Urinary bladder (tissue), 4 donors: ENCODE results near the gene PLXNA1. TPM values are rescaled to one million over a fixed set of nuclear protein-coding genes. Genes with fewer than 3 reads are reported as not detected.

ENCODE experiments used
- DNase-seq: peaks from one replicate; pipeline ENCODE4 v3.0.0-alpha.2; 2015; ENCODE audit errors: extremely low spot score
- H3K27ac ChIP-seq: one replicate; pipeline ENCODE4 v1.5.1; 2013; ENCODE audit warnings: low read depth, mild to moderate bottlenecking, moderate library complexity
- H3K36me3 ChIP-seq: one replicate; pipeline ENCODE4 v1.6.1; 2013; ENCODE audit warnings: mild to moderate bottlenecking, moderate library complexity; ENCODE audit not compliant: insufficient read depth
- H3K4me1 ChIP-seq: one replicate; pipeline ENCODE4 v1.6.1; 2013; ENCODE audit warnings: mild to moderate bottlenecking, moderate library complexity; ENCODE audit not compliant: insufficient read depth
- H3K4me3 ChIP-seq: one replicate; pipeline ENCODE4 v1.5.1; 2013; ENCODE audit warnings: low read depth, low read length
- WGBS: extraction: QIAGEN DNeasy Blood & Tissue Kit; methylation state at CpG from one replicate; pipeline ENCODE4 v1.1.7; 2013; 5-methylcytosine and 5-hydroxymethylcytosine counted together
- polyA plus RNA-seq: library from polyadenylated mRNA; stranded (reverse); fragments of 200-250 nt; gene quantifications from one replicate; pipeline ENCODE4 v1.2.3, GENCODE V29; 2013
- total RNA-seq: library from RNA; depleted of rRNA; stranded (reverse); fragments of >200 nt; gene quantifications from one replicate; pipeline ENCODE4 v1.2.3, GENCODE V29; 2014
- donor health status: healthy with polysubstance abuse.
- donor health status: healthy.

PLXNA1 gene
- total and polyA plus RNA-seq, 2 donors = 15.9 to 25.8 TPM

DNA sequence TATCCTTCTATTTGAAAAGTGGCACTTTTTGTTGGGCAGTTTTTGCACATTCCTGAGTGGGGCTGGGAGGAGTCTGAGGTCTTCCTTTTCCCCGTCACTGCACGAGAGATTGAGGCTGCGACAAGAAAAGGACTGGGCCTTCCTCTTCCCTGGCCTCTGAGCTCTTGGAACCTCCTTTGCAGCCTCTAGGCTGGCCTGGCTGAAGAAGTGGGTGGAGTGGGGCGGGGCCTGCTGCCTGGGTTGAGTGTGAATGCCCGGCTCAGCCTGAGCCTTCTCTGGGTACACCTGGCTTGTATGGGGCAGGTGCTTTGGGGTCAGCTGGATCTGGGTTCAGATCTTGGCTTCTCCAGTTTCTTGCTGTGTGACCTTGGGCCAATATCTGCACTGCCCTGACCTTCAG lies 43.1 kb downstream of the PLXNA1 start:
- 87% methylated on average over 5 of the region's 5 CpGs for WGBS
- Histone ChIP-seq H3K4me1 (no peaks in the 10 kb centered on the region), H3K36me3 (peaks cover 2% of the 10 kb centered on the region), H3K4me3 (no peak overlapping the region), H3K27ac (no peak overlapping the region)
- DNase-seq = no peak

DNA sequence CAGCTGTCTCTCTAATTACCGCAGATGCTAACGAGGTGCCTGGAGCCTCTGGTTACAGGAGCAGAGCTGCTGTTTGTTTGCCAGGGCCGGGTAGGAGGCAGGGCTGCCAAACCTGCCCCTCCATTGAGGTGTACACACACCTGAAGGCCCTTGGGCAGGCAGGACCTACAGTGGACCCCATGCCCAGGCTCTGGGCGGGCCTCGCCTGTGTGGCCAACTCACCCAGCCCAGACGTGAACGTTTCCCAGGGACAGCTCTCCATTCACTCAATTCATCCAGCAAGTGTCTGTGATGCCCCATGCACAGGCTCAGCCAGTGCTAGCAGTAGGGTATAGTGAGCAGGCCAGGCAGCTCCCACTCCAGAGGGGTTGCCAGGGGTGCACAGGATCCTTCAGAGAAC lies 43.7 kb downstream of the PLXNA1 start:
- no peak overlapping the region for H3K27ac ChIP-seq
- peaks cover 3% of the 10 kb centered on the region for H3K36me3 ChIP-seq
- 91% methylated on average over 7 of the region's 7 CpGs for WGBS
- no peak overlapping the region for H3K4me3 ChIP-seq
- DNase-seq = no peak
- no peaks in the 10 kb centered on the region for H3K4me1 ChIP-seq

DNA sequence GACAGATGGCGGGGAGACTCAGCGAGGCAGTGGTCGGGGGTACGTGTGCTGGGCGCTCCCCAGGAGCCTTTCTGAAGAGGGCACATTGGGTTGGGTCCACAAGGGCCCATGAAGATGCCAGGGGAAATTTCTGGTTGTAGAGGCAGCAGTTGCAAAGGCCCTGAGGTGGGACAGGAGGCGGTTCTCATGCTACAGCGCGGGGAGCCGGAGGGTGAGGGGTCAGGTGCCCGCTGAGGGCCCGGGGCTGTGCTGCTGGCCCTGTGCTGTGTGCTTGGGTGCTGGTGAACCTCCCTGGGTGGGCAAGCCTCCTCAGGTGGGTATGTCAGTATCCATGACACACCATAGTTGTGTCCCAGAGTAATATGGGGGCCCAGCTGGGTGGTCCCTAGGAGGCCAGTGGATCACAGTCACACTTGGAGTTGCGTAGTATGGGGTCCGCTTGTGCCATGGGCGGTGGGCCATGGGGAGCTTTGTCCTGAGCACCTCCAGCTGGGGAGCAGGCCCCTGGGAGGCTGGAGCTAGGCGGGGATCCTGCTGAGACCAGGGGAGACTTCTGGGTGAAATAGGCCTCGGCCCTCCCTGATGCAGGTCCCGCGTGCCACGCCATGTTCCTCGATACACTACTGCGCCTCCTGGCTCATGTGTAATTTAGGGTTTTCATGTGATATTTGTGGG lies 44.3 kb downstream of the PLXNA1 start:
- 98% methylated on average over 21 of the region's 21 CpGs for WGBS
- Histone ChIP-seq H3K4me1 (no peaks in the 10 kb centered on the region), H3K27ac (no peak overlapping the region), H3K36me3 (peaks cover 3% of the 10 kb centered on the region), H3K4me3 (no peak overlapping the region)
- no peak for DNase-seq

DNA sequence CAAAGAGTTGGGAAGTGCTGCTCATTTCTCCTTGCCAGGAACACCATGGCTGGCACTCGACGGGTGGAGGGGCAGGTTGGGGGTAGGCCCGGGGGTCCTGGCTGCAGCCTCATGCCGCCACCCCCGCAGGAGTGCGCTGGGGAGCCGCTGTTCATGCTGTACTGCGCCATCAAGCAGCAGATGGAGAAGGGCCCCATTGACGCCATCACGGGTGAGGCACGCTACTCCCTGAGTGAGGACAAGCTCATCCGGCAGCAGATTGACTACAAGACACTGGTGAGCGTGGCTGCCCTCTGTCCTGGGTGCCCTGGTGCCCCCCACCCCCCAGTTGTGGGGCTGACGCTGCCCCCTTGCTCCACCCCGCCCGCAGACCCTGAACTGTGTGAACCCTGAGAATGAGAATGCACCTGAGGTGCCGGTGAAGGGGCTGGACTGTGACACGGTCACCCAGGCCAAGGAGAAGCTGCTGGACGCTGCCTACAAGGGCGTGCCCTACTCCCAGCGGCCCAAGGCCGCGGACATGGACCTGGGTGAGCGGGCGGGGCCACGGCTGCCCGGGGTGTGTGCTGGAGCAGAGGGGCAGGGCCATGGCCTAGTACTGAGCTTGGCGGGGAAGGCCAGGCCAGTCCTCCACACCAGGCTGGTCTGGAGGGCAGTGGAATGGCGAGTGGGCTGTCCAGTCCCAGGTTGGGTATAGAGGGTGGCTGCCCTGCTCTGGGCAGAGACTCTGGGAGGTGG lies 45.1 kb downstream of the PLXNA1 start:
- Histone ChIP-seq H3K4me3 (no peak overlapping the region), H3K4me1 (no peaks in the 10 kb centered on the region), H3K27ac (no peak overlapping the region), H3K36me3 (peaks cover 6% of the 10 kb centered on the region)
- no peak for DNase-seq
- WGBS = 94% methylated on average over 29 of the region's 29 CpGs

- 93% methylated on average over 30 of the region's 30 CpGs for WGBS
- peaks cover 6% of the 10 kb centered on the region for H3K36me3 ChIP-seq
Observed at GRCh38 chr3:127028781-127029657, 46.1 kb downstream of the PLXNA1 start.

GRCh38 chr3:127029658-127030507 lies 47.0 kb downstream of the PLXNA1 start:
- Histone ChIP-seq H3K27ac (no peak overlapping the region), H3K36me3 (peaks cover 6% of the 10 kb centered on the region), H3K4me3 (no peak overlapping the region), H3K4me1 (no peaks in the 10 kb centered on the region)
- DNase-seq = no peak
- WGBS = 95% methylated on average over 42 of the region's 42 CpGs

More at GRCh38 chr3:127028781-127029657, 46.1 kb downstream of the PLXNA1 start:
- no peaks in the 10 kb centered on the region for H3K4me1 ChIP-seq
- DNase-seq = no peak
- no peak overlapping the region for H3K4me3 ChIP-seq
- no peak overlapping the region for H3K27ac ChIP-seq

- Histone ChIP-seq H3K36me3 (peaks cover 6% of the 10 kb centered on the region), H3K4me3 (no peak overlapping the region), H3K27ac (no peak overlapping the region), H3K4me1 (no peaks in the 10 kb centered on the region)
- 91% methylated on average over 19 of the region's 19 CpGs for WGBS
- DNase-seq = no peak
Observed at GRCh38 chr3:127030508-127031412, 47.8 kb downstream of the PLXNA1 start.

GRCh38 chr3:127031413-127031810 lies 48.5 kb downstream of the PLXNA1 start:
- no peaks in the 10 kb centered on the region for H3K4me1 ChIP-seq
- peaks cover 6% of the 10 kb centered on the region for H3K36me3 ChIP-seq
- DNase-seq = no peak
- no peak overlapping the region for H3K4me3 ChIP-seq
- no peak overlapping the region for H3K27ac ChIP-seq
- WGBS = 93% methylated on average over 9 of the region's 9 CpGs

GRCh38 chr3:127031845-127032244 lies 48.9 kb downstream of the PLXNA1 start:
- Histone ChIP-seq H3K36me3 (peaks cover 6% of the 10 kb centered on the region), H3K4me1 (no peaks in the 10 kb centered on the region)
- WGBS = 91% methylated on average over 7 of the region's 7 CpGs

GRCh38 chr3:127032296-127032990 lies 49.5 kb downstream of the PLXNA1 start:
- DNase-seq = no peak
- Histone ChIP-seq H3K4me1 (no peaks in the 10 kb centered on the region), H3K36me3 (peaks cover 6% of the 10 kb centered on the region), H3K27ac (no peak overlapping the region), H3K4me3 (no peak overlapping the region)
- WGBS = 91% methylated on average over 21 of the region's 21 CpGs

More at GRCh38 chr3:127031845-127032244, 48.9 kb downstream of the PLXNA1 start:
- DNase-seq = no peak
- Histone ChIP-seq H3K4me3 (no peak overlapping the region), H3K27ac (no peak overlapping the region)
